Fibroblast of upper back skin (primary cell): ENCODE results near the gene BCL10.

Source experiments
- DNase-seq: peaks from one replicate; pipeline ENCODE4 v3.0.0-alpha.2; 2013

Gene BCL10

DNA sequence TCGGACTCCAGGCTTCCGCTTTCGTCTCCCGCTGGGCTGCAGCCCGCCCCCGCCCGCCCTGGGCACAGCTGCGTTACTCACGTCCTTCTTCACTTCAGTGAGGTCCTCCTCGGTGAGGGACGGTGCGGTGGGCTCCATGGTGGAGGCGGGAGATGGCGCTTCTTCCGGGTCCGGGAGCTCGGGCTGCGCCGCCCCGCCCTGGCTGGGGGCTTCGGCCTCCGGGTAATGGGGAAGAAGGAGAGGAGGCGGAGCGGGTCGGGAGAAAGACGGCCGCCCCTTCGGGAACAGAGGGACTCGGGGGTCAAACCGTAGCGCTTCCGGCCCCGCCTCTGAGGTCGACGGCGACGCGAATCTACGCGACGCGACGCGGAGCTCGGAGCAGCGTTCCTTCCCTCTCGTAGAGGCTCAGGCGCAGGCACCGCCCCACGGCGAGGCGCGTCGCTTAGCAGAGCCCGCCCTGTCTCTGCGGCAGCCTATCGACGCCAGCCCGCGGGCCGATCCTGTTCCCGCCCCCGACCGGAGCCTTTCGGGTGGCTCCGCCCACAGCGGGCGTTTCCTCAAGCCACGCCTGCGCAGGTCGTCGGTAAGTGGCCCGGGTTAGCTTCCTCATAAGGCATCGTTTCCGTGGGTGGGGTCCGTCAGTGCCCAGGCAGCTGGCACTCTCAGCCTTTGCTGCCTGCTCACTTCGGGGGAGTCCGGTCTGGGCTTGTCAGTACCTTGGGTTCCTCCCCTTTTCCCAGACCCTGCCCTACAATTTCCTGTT, at the start of gene BCL10:
Gene BCL10 (minus strand): TSS at position 418 of the 763 bp plus-strand sequence. CDS start 280 bp downstream, at position 138.
- DNase-seq: peak; percentile 96

DNA sequence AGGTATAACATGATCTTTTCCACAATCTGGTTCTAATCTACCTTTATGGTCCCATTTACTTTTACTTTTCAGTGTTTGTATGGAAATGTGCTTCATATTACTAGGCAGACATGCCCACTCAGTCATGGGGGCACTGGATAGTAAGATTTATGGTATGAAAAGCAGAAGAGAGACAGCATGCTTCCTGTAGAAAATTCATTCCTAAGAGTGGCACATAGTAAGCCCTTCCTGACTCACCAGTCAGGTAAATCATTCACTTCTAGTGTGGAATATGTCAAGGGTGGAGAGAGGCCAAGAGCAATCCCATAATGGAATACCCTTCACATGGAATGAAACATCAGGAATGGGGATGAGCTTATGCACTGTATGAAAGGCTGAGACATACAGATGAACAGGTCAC, 49.5 kb upstream of the BCL10 start:
- no peak for DNase-seq

DNA sequence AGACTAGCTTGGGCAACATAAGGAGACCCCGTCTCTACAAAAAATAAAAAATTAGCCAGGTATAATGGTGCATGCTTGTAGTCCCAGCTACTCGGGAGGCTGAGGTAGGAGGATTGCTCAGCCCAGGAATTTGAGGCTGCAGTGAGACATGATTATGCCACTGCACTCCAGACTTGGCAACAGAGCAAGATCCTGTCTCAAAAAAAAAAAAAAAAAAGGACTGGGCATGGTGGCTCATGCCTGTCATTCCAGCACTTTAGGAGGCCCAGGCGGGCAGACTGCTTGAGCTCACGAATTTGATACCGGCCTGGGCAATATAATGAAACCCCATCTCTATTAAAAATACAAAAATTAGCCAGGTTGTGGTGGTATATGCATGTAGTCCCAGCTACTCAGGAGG, 47.3 kb upstream of the BCL10 start:
- no peak for DNase-seq

DNA sequence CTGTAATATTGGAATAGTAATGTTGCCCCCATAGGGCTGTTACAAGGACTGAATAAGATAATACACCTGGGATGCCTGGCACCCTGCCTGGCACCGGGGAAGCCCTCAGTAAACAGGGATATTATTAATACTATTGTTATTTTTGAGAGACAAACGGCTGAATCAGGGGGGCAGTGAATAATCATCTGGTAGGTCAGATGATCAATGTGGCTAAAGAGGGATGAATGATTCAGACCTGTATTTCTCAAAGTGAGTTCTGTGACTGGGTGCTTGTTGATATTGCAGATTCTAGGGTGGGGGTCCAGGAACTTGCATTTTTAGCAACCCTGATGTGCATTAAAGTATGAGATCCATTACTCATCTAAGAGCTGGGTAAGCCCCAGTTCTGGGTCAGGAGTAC, 46.2 kb upstream of the BCL10 start:
- DNase-seq: no peak

DNA sequence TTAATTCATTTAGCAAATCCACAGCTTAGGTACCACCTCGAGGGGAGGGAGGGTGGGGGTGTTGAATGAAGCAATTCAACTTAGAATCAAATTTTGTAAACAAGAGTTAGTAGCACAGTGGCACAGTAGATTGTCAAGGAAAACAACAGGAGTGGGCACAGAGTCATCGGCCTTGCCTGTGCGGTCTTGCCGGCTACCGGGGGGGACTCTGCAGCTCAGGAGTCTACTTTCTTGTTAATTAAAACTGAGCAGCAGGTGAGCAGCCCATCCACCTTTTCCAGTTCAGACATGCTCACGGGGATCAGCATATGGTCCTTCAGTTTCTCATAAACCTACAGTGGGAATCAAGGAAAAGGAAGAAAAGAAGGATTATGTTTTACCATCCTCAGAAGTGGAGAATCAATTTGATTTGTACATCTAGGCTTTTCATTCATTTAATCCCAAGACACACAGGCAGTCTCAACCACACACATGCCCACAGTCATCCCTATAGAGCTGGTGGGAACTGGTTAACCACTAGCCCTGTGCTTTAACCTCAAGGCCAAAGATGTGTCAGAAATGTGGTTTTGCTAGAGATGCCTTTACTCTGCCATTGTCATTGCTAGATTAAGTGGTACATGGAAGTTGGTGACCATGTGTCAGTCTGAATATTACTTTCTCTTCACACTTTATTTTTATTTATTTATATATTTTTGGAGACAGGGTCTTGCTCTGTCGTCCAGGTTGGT, 45.0 kb upstream of the BCL10 start:
- peak; percentile 76 for DNase-seq

GRCh38 chr1:85320371-85321131, 44.1 kb upstream of the BCL10 start:
- peak; percentile 78 for DNase-seq

DNA sequence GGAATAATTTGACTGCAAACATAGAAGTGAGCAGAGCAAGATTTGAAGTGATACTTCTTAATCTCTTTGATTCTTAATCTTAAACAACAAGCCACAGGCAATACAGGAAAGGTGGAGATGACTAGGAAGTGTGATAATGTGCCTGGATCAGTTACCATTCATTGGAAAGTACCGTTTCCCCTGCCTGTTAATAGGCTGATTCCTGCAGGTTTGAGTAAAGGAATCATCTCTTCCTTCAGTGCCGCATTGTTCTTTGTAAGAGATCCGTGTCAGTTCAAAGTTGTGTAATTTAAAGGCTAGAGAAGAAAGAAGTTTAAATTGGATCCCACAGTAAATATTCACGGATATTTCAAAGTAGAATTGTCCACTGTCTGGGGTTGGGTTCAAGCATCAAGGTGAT, 43.5 kb upstream of the BCL10 start:
- DNase-seq: no peak

DNA sequence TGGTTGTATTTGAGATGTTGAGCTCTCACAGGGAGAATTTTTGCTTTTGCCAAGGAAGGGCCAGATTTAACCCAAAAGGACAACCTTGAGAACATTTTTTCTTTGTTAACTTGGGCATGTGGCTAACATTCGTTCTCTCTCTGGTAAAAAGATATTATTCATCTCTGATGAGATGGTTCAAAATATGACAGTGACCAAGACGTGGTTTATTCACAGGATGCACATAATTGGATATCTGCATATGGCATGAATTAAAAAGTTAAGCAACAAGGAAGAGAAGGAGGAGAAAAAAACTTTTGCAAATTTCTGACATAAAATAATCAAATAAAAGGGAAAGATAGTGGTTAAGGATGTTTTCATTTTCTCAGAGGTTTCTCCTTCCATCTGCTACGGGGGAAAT, 43.1 kb upstream of the BCL10 start:
- DNase-seq: peak; percentile 59

GRCh38 chr1:85318217-85318616, 41.8 kb upstream of the BCL10 start:
- DNase-seq: no peak

GRCh38 chr1:85317560-85317959, 41.1 kb upstream of the BCL10 start:
- no peak for DNase-seq

DNA sequence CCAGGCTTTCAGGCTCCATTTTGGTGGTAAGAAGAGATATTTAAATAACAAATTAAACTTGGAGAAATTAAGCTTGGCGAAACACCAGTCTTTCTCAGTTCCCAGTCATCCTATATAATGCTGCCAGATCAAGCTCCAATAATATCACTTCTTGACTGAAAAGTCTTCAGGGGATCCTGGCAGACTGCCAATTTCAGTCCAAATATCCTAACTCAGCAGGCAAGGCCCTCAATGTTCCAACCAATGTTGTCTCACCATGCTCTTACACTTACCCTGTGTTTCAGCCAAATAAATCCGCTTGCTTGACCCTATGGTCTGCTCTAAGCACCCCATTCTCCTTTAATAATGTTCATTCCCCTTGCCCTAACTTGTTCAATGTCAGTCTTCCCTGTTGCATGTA, 39.9 kb upstream of the BCL10 start:
- DNase-seq: no peak

GRCh38 chr1:85315789-85316188, 39.4 kb upstream of the BCL10 start:
- DNase-seq: peak; percentile 37

DNA sequence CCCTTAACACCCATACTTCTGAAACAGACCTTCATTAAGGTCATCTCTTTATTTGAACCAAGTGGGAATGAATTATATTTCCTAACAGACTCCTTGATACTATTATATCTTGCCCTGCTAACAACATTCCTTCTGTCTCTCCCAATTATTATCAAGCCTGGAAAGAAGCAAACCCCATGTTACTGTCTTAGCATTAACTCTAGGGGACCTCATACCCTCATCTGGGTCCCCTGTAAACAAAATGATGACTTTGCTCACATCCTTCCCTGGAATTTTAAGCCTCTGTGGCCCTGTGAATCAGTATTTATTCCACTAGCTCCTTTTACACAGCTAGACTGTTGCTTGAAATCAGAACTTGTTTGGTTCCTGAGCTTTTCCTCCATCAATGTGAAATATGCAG, 38.3 kb upstream of the BCL10 start:
- DNase-seq: peak; percentile 60

GRCh38 chr1:85313888-85314696, 37.7 kb upstream of the BCL10 start:
- DNase-seq: peak; percentile 95

DNA sequence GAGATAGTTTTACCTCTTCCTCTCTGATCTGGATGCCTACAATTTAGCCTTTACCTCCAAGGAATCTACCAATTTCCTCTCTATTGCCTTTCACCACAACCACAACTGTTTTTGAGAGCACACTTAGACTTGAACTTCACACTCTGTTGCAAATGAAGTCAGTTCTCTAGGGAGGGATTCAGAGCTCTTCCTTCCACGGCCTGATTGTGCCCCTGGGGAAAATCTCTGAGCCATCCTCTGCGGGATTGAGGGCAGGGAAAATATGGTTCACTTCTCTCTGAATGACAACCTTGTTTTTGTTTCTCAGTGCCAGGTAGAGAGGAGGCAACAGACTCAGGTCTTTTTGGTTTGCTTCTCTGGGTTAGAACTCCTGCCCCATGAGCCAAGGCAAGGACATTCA, 35.4 kb upstream of the BCL10 start:
- no peak for DNase-seq

- no peak for DNase-seq
Measured at GRCh38 chr1:85308833-85309350, 32.5 kb upstream of the BCL10 start.

DNA sequence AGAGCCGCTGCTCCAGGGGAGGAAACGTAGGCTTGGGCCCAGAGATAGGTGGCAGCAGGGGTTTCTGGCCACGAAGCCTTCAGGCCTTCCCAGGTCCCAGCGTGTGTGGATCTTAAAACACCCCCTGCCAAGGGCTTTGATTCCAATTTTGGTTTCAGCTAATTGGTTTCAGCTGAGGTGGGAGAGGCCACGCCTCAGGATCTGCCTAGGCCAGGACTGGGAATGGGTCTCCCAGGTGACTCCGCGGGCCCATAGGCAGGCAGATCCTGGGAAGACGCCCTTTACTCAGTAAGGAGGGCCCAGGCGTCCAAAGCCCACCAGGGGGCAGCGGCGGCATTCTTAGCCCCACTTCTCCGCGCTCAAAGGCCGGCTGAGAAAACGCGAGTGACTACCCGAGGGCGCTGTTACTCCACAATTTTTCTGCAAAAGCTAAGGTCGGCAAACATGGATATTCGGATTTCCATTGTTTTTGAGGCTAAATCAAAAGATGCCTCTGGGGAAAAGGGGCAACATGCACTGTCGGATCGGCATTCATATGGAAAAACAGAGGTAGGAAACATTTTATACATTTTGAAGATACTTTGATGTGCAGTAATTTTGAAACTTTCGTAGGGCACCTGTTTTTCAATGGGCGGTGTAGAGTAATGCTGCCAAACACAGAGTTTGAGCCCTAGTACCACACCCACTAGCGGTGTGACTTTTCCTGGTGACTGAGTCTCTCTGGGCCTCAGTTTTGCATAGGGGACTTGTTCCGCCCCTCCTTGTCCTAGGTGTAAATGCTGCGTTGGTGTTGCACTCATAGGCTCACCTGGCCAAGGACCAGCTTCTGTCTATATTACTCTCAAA, 31.8 kb upstream of the BCL10 start:
- peak; percentile 87 for DNase-seq

GRCh38 chr1:85306236-85306635, 29.8 kb upstream of the BCL10 start:
- DNase-seq: no peak

GRCh38 chr1:85303440-85304162, 27.2 kb upstream of the BCL10 start:
- no peak for DNase-seq

DNA sequence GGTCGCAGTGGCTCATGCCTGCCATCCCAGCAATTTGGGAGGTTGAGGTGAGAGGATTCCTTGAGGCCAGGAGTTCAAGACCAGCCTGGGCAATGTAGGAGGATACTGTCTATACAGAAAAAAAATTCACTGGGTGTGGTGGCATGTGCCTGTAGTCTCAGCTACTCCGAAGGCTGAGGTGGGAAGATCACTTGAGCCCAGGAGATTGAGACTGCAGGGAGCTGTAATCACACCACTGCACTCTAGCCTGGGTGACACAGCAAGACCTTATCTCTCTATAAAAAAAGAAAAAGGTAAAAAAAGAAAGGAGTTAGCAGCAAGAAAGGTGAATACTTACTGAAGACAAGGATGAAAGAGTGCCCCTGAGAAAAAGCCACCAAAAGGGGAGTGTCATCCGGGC, 23.7 kb upstream of the BCL10 start:
- DNase-seq: no peak
